Small intestine (tissue), 7 donors: ENCODE measurements around the gene GTSE1. TPM values are rescaled to one million over a fixed set of nuclear protein-coding genes. Genes with fewer than 3 reads are reported as not detected.

Source experiments
- DNase-seq, 2 donors: peaks; one replicate each; pipeline versions ENCODE4 v3.0.0 to v3.0.0-alpha.2; 2013
- FAIRE-seq: peaks from 2 replicates; lab custom pipeline; 2012; peaks lifted over from hg19 to GRCh38; lab: Jason Lieb, UNC
- H3K27ac ChIP-seq, 3 donors: one replicate each; pipeline ENCODE4 v1.5.1; 2013; ENCODE audit warnings: low read length in 2 of 3, mild to moderate bottlenecking in 2 of 3, control low read depth in 1 of 3, inconsistent platforms in 1 of 3, low read depth in 1 of 3, moderate library complexity in 1 of 3
- H3K27me3 ChIP-seq, 3 donors: one replicate each; pipeline ENCODE4 v1.6.1; 2013; ENCODE audit warnings: low read length in 3 of 3, inconsistent platforms in 1 of 3; ENCODE audit not compliant: control insufficient read depth in 3 of 3, insufficient read depth in 3 of 3
- H3K36me3 ChIP-seq, 3 donors: one replicate each; pipeline ENCODE4 v1.6.1; 2013; ENCODE audit warnings: low read length in 3 of 3, inconsistent platforms in 1 of 3, low read depth in 1 of 3, mild to moderate bottlenecking in 1 of 3, moderate library complexity in 1 of 3; ENCODE audit not compliant: control insufficient read depth in 3 of 3, insufficient read depth in 2 of 3
- H3K4me1 ChIP-seq, 3 donors: one replicate each; pipeline ENCODE4 v1.6.1; 2013; ENCODE audit warnings: low read length in 2 of 3, inconsistent platforms in 1 of 3, low read depth in 1 of 3, mild to moderate bottlenecking in 1 of 3, moderate library complexity in 1 of 3; ENCODE audit not compliant: control insufficient read depth in 3 of 3, insufficient read depth in 2 of 3
- H3K4me3 ChIP-seq, 3 donors: one replicate each; pipeline ENCODE4 v1.5.1; 2013; ENCODE audit warnings: low read length in 3 of 3, control low read depth in 1 of 3, inconsistent platforms in 1 of 3, low read depth in 1 of 3, mild to moderate bottlenecking in 1 of 3, moderate library complexity in 1 of 3
- H3K9me3 ChIP-seq, 2 donors: one replicate each; pipeline ENCODE4 v1.6.1; 2013; ENCODE audit warnings: low read depth in 1 of 2, low read length in 1 of 2; ENCODE audit not compliant: control insufficient read depth in 2 of 2, insufficient read depth in 1 of 2
- WGBS, 3 donors: extraction: QIAGEN DNeasy Blood & Tissue Kit; methylation state at CpG; one replicate each; pipeline ENCODE4 v1.1.7; 2013; 5-methylcytosine and 5-hydroxymethylcytosine counted together
- polyA plus RNA-seq, 4 donors: library from polyadenylated mRNA; stranded (reverse) in 3 of 4; unstranded in 1 of 4; fragments of 200-250 nt in 3 of 4; fragments of 120-200 nt in 1 of 4; gene quantifications; one replicate each; pipeline versions ENCODE4 v1.2.1 to v1.2.3, GENCODE V29; 2013
- donor health status: healthy with polysubstance abuse.
- donor health status: control.
- donor health status: control.
- donor health status: Bipolar disorder and iron deficiency.
- donor health status: healthy.

Gene GTSE1
- polyA plus RNA-seq, 4 donors = 0.27 to 13.8 (median 5.1) TPM

DNA sequence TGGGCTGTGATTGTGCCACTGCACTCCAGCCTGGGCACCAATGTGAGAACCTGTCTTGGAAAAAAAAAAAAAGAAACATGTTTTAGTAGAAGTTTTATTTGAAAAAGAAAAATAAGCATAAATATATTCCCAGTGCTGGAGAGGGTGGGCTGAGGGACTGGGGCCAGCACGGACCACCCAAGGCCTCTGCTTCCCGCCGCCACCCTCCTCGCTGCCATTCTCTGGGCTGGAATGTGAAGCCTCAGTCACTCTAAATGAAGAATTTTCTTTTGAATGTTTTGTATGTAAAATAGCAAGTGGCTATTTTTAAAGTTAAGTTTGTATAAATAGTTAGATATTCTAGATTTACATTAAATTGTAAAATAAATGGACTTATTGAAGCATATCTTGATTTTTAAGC is 33.8 kb downstream of the GTSE1 start:
- H3K9me3 ChIP-seq = no peaks in the 10 kb centered on the region
- DNase-seq (no peak), FAIRE-seq (no peak)
- 96 to 99% (median 96%) methylated on average over 4 of the region's 4 CpGs for WGBS, 3 donors
- no peaks in the 10 kb centered on the region for H3K4me1 ChIP-seq
- peaks cover 0 to 53% (median 0%) of the 10 kb centered on the region in 3 donors for H3K36me3 ChIP-seq
- H3K27ac ChIP-seq = no peak overlapping the region
- H3K4me3 ChIP-seq = no peak overlapping the region
- H3K27me3 ChIP-seq = no peaks in the 10 kb centered on the region

DNA sequence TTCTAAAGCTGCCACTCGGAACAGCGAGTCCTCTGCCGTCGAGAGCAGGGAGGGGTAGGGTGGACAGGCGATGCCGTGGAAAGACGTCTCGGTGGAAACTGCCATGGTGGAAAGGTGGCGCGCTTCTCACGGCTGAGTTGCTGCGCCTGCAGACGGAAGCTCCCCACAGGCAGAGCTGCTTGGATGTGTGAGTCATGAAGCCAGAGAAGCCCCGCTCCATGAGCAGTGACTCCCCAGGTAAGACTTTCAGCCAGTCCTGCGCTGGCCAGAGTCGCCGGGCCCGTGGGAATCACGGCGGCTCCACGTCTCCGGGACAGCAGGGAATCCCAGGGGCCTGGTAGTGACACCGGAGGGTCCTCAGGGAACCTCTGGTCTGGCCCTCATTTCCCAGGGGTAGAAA is 34.8 kb downstream of the GTSE1 start:
- Histone ChIP-seq H3K4me1 (no peaks in the 10 kb centered on the region), H3K36me3 (peaks cover 0 to 43% (median 0%) of the 10 kb centered on the region in 3 donors), H3K9me3 (no peaks in the 10 kb centered on the region), H3K27me3 (no peaks in the 10 kb centered on the region), H3K27ac (no peak overlapping the region), H3K4me3 (no peak overlapping the region)
- DNase-seq (no peak), FAIRE-seq (no peak)
- WGBS, 3 donors = 96 to 98% (median 97%) methylated on average over 23 of the region's 23 CpGs

DNA sequence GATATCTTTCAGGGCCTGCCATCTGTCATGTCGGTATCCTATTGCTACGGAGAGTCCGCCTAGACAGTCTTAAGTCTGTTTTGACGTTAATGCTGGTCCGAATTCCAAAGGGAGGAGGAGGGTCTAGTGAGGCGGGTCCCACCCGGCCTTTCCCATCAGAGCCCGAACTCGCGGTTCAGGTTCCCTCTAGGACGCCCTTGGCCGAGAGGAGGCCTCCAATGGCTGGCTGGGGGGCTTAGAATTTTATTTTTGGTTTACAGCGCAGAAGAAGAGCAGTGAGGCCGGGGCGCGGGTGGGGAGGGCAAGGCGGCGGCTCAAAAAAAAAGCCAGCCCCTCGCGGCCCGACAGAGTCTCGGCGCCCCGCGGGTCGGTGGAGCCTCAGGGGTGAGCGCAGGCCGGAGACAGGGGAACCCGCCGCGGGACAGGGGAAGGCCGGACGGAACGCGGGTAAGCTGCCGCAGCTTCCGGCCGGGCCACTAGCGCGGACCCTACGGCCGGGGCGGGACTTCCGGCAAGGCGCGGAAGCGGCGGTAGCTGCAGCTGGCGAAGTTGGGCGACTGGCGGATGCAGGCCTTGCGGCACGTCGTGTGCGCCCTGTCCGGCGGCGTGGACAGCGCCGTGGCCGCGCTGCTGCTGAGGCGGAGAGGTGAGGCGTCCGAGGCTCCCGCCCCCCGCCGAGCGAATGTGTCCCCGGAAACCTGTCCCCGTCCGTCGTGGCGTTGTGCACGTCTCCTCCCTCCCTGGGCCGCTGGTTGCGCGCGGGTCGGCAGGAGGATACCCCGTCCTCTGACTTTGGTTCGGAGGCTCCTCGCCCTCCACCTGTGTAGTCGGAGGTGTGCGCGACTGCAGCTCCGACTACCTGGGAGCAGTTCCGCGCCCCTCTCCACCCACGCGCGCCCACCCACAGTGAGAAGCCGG is 38.8 kb downstream of the GTSE1 start, which contains the start of gene TRMU:
TRMU (plus strand) TSS at position 514 of the 918 bp plus-strand sequence; CDS start at position 565, 51 bp downstream.
- no peak for FAIRE-seq

DNA sequence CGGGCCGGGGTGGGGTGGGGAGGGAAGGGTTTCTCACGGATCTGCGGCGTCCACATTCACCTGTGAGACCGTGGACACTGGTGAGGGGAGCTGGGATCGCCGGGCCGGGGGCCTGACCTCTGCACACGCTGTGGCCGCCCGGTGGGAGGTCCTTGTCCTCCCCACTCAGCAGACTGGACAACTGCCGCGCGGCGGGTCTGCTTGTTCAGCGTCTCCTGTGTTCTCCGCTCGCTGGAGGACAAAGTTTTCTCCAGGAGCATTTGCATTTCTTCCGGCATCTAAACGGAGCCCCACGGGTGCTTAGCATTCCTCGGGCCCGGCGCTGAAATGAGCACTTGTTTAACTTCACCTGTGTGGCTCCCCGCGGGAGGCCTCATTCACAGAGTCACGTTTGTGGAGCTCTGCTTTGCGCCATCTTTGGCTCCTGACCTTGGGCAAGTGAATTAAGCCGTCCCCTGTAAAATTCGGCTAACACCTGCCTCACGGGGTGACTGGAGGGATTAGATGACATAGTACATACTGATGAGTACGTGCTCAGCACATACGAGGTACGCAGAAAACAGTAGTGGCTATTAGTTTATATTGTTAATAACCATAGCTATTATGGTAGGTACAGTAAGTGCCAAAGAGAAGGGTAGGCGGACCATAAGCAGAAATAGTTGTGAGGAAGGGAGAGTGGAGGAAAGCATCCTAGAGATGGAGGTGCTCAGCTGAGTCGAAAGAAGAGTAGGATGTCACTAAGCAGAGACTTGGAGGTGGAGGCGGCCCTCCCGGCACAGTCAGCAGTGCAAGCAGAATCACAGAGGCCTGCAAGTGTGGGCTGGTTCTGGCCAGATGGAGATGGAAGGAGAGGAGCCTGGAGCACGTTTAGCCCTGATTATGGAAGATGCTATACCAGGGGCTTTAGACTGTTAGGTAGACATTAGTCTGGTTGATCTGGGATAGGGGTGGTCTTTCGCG is 39.7 kb downstream of the GTSE1 start:
- WGBS, 3 donors = 7 to 10% (median 8%) methylated on average over 34 to 42 of the region's 42 CpGs
- Histone ChIP-seq H3K9me3 (no peaks in the 10 kb centered on the region), H3K4me3 (peak overlapping the region; percentile 81 to 95 (median 85)), H3K27me3 (no peaks in the 10 kb centered on the region), H3K36me3 (peaks cover 7 to 33% (median 17%) of the 10 kb centered on the region in 3 donors), H3K27ac (peak overlapping the region; percentile 9 to 85 (median 81)), H3K4me1 (peaks cover 0 to 5% (median 0%) of the 10 kb centered on the region in 3 donors)
- peak; percentile 38 to 57 for DNase-seq
- no peak for FAIRE-seq

More for the DNA sequence above, 38.8 kb downstream of the GTSE1 start, which contains the start of gene TRMU:
- no peaks in the 10 kb centered on the region for H3K9me3 ChIP-seq
- WGBS, 3 donors = 1% methylated on average over 84 to 93 of the region's 93 CpGs
- H3K36me3 ChIP-seq = peaks cover 7 to 39% (median 13%) of the 10 kb centered on the region in 3 donors
- H3K27me3 ChIP-seq = no peaks in the 10 kb centered on the region
- peaks cover 0 to 5% (median 0%) of the 10 kb centered on the region in 3 donors for H3K4me1 ChIP-seq
- DNase-seq = peak; percentile 79 to 93
- H3K27ac ChIP-seq = peak within 1 kb of the TSS; percentile 81 to 91 (median 85)
- H3K4me3 ChIP-seq = peak within 1 kb of the TSS; percentile 81 to 95 (median 85)

DNA sequence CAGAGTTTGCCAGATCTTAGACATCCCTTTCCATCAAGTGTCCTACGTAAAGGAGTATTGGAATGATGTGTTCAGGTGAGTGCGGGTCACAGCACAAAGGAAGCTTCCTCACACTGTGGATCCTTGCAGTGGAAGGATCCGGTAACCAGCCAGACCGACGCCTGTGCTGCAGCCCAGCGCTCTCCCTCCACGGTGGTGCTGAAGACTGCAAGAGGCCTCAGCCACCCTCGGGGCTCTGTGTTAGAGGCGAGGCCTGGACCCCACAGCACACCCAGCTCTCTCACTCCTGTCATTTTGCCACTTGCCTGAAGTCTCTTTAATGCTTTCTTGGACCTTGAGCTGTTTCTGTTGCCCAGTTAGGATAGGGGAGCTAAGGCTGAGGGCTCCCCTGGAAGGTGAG is 41.2 kb downstream of the GTSE1 start:
- H3K9me3 ChIP-seq = no peaks in the 10 kb centered on the region
- no peak for FAIRE-seq
- H3K4me3 ChIP-seq = no peak overlapping the region
- WGBS, 3 donors = 91 to 94% (median 92%) methylated on average over 9 of the region's 9 CpGs
- H3K27ac ChIP-seq = no peak overlapping the region
- H3K4me1 ChIP-seq = peaks cover 0 to 5% (median 0%) of the 10 kb centered on the region in 3 donors
- H3K27me3 ChIP-seq = no peaks in the 10 kb centered on the region
- no peak for DNase-seq
- peaks cover 11 to 37% (median 20%) of the 10 kb centered on the region in 3 donors for H3K36me3 ChIP-seq

DNA sequence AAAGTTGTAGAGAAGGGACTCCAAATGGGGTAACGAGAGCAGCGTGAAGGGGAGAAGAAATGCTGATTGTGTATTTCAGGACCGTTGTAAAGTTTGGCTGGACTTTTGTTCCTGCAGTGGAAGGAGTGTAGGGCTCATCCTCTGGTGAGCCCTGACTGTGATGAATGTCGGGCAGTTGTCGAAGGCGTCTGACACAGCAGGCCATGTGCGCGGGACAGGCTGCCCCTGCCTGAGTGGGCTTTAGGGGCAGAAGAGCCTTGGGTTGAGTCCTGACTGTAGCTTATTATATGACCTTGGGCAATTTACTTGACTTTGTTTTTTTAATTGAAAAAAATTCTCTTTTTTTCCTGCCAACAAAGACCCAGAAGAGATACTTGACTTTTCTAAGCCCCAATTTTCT is 42.0 kb downstream of the GTSE1 start:
- DNase-seq (no peak), FAIRE-seq (no peak)
- 92 to 94% (median 93%) methylated on average over 8 of the region's 8 CpGs for WGBS, 3 donors
- H3K27ac ChIP-seq = no peak overlapping the region
- H3K36me3 ChIP-seq = peaks cover 11 to 42% (median 25%) of the 10 kb centered on the region in 3 donors
- H3K27me3 ChIP-seq = no peaks in the 10 kb centered on the region
- no peaks in the 10 kb centered on the region for H3K9me3 ChIP-seq
- no peak overlapping the region for H3K4me3 ChIP-seq
- peaks cover 0 to 5% (median 0%) of the 10 kb centered on the region in 3 donors for H3K4me1 ChIP-seq

DNA sequence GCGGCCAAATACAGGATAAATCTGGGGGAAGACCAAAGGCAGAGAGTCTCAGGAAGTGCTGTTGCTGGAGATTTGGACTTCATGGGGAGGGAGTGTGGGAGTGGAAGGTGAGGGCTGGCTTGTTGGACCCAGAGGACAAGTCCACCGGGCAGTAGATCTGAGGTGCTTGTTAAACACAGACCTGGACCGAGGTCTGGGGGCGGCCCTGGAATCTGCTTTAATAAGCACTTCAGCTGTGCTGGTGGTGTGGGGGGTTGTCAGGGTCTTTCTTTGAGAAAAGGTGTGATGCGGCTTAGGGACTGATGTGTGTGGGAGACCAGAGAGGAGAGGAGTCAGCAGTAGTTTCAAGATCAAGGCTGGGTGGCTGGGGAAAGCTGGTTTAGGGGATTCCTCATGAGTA is 43.3 kb downstream of the GTSE1 start:
- Histone ChIP-seq H3K9me3 (no peaks in the 10 kb centered on the region), H3K4me3 (no peak overlapping the region), H3K27me3 (no peaks in the 10 kb centered on the region), H3K36me3 (peaks cover 15 to 53% (median 30%) of the 10 kb centered on the region in 3 donors), H3K4me1 (peaks cover 0 to 5% (median 0%) of the 10 kb centered on the region in 3 donors), H3K27ac (no peak overlapping the region)
- WGBS, 3 donors = 94 to 100% (median 95%) methylated on average over 5 of the region's 5 CpGs
- no peak for DNase-seq
- no peak for FAIRE-seq

DNA sequence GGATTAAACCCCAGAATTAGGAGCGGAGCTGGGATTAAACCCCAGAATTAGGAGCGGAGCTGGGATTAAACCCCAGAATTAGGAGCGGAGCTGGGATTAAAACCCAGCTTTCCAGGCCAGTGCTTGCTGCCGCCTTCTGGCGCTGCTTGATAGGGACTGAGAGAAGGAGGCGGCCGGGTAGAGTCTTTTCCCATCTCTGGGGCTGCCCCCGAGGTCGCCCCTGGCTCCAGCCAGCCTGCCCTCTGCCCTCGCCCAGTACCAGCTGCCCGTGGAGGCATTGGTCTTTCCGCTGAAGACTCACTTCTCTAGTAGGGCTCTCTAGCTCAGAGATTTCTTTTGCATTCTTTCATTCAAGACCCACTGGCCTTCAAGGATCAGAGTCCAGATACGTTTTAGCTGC is 44.0 kb downstream of the GTSE1 start:
- FAIRE-seq = no peak
- WGBS, 3 donors = 90 to 93% (median 93%) methylated on average over 11 to 13 of the region's 13 CpGs
- Histone ChIP-seq H3K4me1 (peaks cover 0 to 5% (median 0%) of the 10 kb centered on the region in 3 donors), H3K9me3 (no peaks in the 10 kb centered on the region), H3K36me3 (peaks cover 15 to 60% (median 32%) of the 10 kb centered on the region in 3 donors), H3K27ac (no peak overlapping the region), H3K27me3 (no peaks in the 10 kb centered on the region), H3K4me3 (no peak overlapping the region)
- DNase-seq = no peak
